K562 (cell line): ENCODE measurements around the gene DBF4B. TPM values are rescaled to one million over a fixed set of nuclear protein-coding genes. Genes with fewer than 3 reads are reported as not detected.

Experiments
- BCLAF1 ChIP-seq, 2 experiments: fragments of 450-650 bp in 1 of 2; IDR thresholded peaks; 2 replicates each; pipeline ENCODE4 v1.6.1; 2011 to 2017; ENCODE audit warnings: low read depth in 2 of 2, antibody characterized with exemption in 1 of 2, borderline replicate concordance in 1 of 2, low read length in 1 of 2, mild to moderate bottlenecking in 1 of 2, mixed read lengths in 1 of 2; ENCODE audit not compliant: control insufficient read depth in 1 of 2
- CXXC5 ChIP-seq: fragments of 250-450 bp; sonication (Bioruptor Pico); IDR thresholded peaks from 2 replicates; pipeline ENCODE4 v1.8.0; 2022; ENCODE audit warnings: inconsistent platforms, mild to moderate bottlenecking, moderate library complexity
- ELF2 ChIP-seq: fragments of 250-450 bp; sonication (Bioruptor Pico); IDR thresholded peaks from 2 replicates; pipeline ENCODE4 v1.5.0; 2021; ENCODE audit warnings: mild to moderate bottlenecking
- EP300 ChIP-seq: IDR thresholded peaks from 2 replicates; pipeline ENCODE4 v1.6.1; 2012; ENCODE audit warnings: low read length, improper control_type of control experiment
- ESRRB ChIP-seq: fragments of 250-450 bp; sonication (Bioruptor Pico); IDR thresholded peaks from 2 replicates; pipeline ENCODE4 v1.5.0; 2020; ENCODE audit warnings: mild to moderate bottlenecking, moderate library complexity, borderline replicate concordance
- FOSL1 ChIP-seq: fragments of 200-800 bp; sonication (Bioruptor generic); conservative IDR thresholded peaks from 2 replicates; pipeline ENCODE4 v1.6.1; 2016; ENCODE audit warnings: missing genetic modification characterization, missing compliant biosample characterization
- MCM7 ChIP-seq, 2 experiments: fragments of 450-650 bp; IDR thresholded peaks; 2 replicates each; pipeline ENCODE4 v1.6.1; 2016 to 2018
- NFE2L1 ChIP-seq: fragments of 450-650 bp; IDR thresholded peaks from 2 replicates; pipeline ENCODE4 v1.6.1; 2016; ENCODE audit warnings: missing genetic modification characterization, low read depth, mild to moderate bottlenecking, missing compliant biosample characterization, moderate library complexity, borderline replicate concordance
- NR2C1 ChIP-seq, 2 experiments: fragments of 450-650 bp; IDR thresholded peaks; 2 replicates each; pipeline ENCODE4 v1.6.1; 2017; ENCODE audit warnings: mild to moderate bottlenecking in 2 of 2, antibody characterized with exemption in 1 of 2, inconsistent platforms in 1 of 2, missing compliant biosample characterization in 1 of 2, missing genetic modification characterization in 1 of 2
- PHB2 ChIP-seq: fragments of 450-650 bp; IDR thresholded peaks from 2 replicates; pipeline ENCODE4 v1.6.1; 2017; ENCODE audit warnings: low read depth
- POU5F1 ChIP-seq: fragments of 150-350 bp; IDR thresholded peaks from 2 replicates; pipeline ENCODE4 v1.6.1; 2014; ENCODE audit warnings: borderline replicate concordance, low read length, low read depth, mild to moderate bottlenecking; ENCODE audit not compliant: partially characterized antibody
- RNF219 ChIP-seq: fragments of 250-450 bp; sonication (Bioruptor Pico); IDR thresholded peaks from 2 replicates; pipeline ENCODE4 v1.5.0; 2022; ENCODE audit warnings: mild to moderate bottlenecking
- SMARCB1 ChIP-seq: IDR thresholded peaks from 2 replicates; pipeline ENCODE4 v1.6.1; 2011; ENCODE audit warnings: improper control_type of control experiment, low read depth; ENCODE audit not compliant: insufficient read length
- SNAPC5 ChIP-seq: fragments of 250-450 bp; sonication (Bioruptor Pico); IDR thresholded peaks from 2 replicates; pipeline ENCODE4 v1.8.0; 2021; ENCODE audit warnings: moderate library complexity, mild to moderate bottlenecking, inconsistent platforms
- STAG1 ChIP-seq: sonication (generic); formaldehyde crosslinking; IDR thresholded peaks from 2 replicates; pipeline ENCODE4 v1.5.0; 2020; ENCODE audit warnings: missing genetic modification reagents, borderline replicate concordance
- TAL1 ChIP-seq: fragments of 450-650 bp; IDR thresholded peaks from 2 replicates; pipeline ENCODE4 v1.6.1; 2016; ENCODE audit warnings: mild to moderate bottlenecking
- TRIM28 ChIP-seq: fragments of 450-650 bp; IDR thresholded peaks from 2 replicates; pipeline ENCODE4 v1.6.1; 2017
- ZNF12 ChIP-seq: sonication (generic); formaldehyde crosslinking; IDR thresholded peaks from 2 replicates; pipeline ENCODE4 v1.4.0; 2020; ENCODE audit warnings: mild to moderate bottlenecking, missing genetic modification reagents
- ZNF140 ChIP-seq: fragments of 250-450 bp; sonication (Bioruptor Pico); IDR thresholded peaks from 2 replicates; pipeline ENCODE4 v1.8.0; 2021; ENCODE audit warnings: moderate library complexity, mild to moderate bottlenecking, inconsistent platforms
- ZNF764 ChIP-seq: fragments of 250-450 bp; sonication (Bioruptor Pico); IDR thresholded peaks from 2 replicates; pipeline ENCODE4 v1.4.0; 2020; ENCODE audit warnings: low read depth, mild to moderate bottlenecking, moderate library complexity
- polyA plus RNA-seq, 8 experiments: library from polyadenylated mRNA; depleted of rRNA in 4 of 8; stranded (reverse) in 5 of 8; unstranded in 3 of 8; fragments of >200 nt; fragmentation: Nextera tagmentation in 2 of 8; fragmentation: Illumina TruSeq in 1 of 8; extraction: Ambion mirVana in 2 of 8; extraction: Trizol in 1 of 8; gene quantifications; 2 replicates each; pipeline versions ENCODE4 v1.2.1 to v1.2.3, GENCODE V29; 2011 to 2014; ENCODE audit warnings: inconsistent platforms in 1 of 8, missing spikeins in 1 of 8
- total RNA-seq, 7 experiments: library from RNA; depleted of rRNA in 6 of 7; stranded (reverse); fragments of >200 nt in 6 of 7; fragmentation: Illumina TruSeq in 2 of 7; extraction: Trizol in 2 of 7; gene quantifications; 2 replicates each; pipeline versions ENCODE4 v1.2.1 to v1.2.3, GENCODE V29; 2011 to 2021; ENCODE audit warnings: low replicate concordance in 1 of 7
- TF ChIP-seq, protein P1 (sequence below): fragments of 450-650 bp; formaldehyde crosslinking; IDR thresholded peaks from 2 replicates; pipeline ENCODE4 v1.4.0; 2020; ENCODE audit warnings: mild to moderate bottlenecking, moderate library complexity

The DBF4B gene
- total and polyA plus RNA-seq, 9 of the 15 experiments (the other 6 are each of a cell fraction or from before 2014, with no cell fraction given) = 2.5 to 26.9 (median 14.6) TPM

DNA sequence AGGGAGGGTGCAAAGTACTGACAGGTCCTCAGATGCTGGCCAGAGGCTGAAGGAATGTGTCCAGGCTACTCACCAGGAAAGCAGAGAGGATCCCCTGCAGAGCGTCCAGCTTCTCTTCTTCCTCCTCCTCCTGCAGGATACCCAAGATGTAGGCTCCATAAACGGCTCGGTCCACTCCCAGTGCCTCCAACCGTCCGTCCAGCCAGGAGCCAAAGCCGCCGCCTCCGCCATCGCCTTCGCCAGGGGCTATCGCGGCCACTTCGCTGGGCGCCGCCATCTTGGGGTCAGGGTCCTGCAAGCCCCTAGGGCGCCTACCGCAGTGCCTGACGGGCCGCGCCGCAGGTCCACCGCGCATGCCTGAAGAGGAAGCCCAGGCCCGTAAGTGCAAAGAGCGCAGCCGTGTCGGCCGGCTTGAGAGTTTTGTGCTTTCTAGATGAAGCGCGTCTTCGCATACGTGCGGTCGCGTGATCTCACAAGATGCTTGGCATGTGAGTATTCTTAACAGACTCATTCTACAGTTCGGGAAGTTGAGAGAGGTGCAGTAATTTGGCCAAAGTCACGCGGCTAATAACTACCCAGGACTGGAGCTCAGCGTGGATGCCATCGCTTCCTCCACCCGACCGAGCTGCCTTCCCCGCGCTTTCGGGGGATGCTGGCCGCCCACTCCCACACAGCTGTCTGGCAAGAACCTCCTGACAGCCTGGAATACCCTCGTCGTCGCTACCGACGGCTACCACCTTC, 18.8 kb upstream of the DBF4B start, which contains the start of gene CCDC43 (continued):
- TF ChIP-seq RNF219 (CRISPR knock-in tag) (no peak), ZNF12 (CRISPR knock-in tag) (no peak), CXXC5 (CRISPR knock-in tag) (peak; percentile 88), ZNF140 (CRISPR knock-in tag) (no peak), NFE2L1 (tag) (no peak), SNAPC5 (no peak), ESRRB (CRISPR knock-in tag) (no peak), BCLAF1 (IDR thresholded peaks at IDR 0.05; ENCODE audit: borderline replicate concordance in 1 of 2, control insufficient read depth in 1 of 2, low read depth in 2 of 2, low read length in 1 of 2) (no peak), POU5F1 (no peak), ZNF764 (no peak), PHB2 (no peak), TRIM28 (peak; percentile 28; the same call in 1 of the 2 replicates), STAG1 (CRISPR knock-in tag) (no peak), SMARCB1 (no peak), MCM7 (IDR thresholded peaks at IDR 0.05) (no peak), EP300 (no peak), FOSL1 (tag) (peak; percentile 47; the same call in 1 of the 2 replicates), NR2C1 (IDR thresholded peaks at IDR 0.05) (peak; percentile 82), NR2C1 (tag; IDR thresholded peaks at IDR 0.05) (peak; percentile 92), ELF2 (no peak), TAL1 (no peak)
- TF ChIP-seq, protein P1, sequence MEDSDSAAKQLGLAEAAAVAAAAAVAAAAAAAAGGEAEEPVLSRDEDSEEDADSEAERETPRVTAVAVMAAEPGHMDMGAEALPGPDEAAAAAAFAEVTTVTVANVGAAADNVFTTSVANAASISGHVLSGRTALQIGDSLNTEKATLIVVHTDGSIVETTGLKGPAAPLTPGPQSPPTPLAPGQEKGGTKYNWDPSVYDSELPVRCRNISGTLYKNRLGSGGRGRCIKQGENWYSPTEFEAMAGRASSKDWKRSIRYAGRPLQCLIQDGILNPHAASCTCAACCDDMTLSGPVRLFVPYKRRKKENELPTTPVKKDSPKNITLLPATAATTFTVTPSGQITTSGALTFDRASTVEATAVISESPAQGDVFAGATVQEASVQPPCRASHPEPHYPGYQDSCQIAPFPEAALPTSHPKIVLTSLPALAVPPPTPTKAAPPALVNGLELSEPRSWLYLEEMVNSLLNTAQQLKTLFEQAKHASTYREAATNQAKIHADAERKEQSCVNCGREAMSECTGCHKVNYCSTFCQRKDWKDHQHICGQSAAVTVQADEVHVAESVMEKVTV (CRISPR knock-in tag) = no peak
